H9 (cell line): ENCODE data around the gene ZNF821. TPM values are rescaled to one million over a fixed set of nuclear protein-coding genes. Genes with fewer than 3 reads are reported as not detected.

Experiments
- DNase-seq: peaks from one replicate; pipeline ENCODE4 v3.0.0-alpha.2; 2017
- H2AFZ ChIP-seq: one replicate; pipeline ENCODE4 v1.6.1; 2013; ENCODE audit warnings: mild to moderate bottlenecking, low read length, control low read depth, moderate library complexity
- H2AK5ac ChIP-seq: 2 replicates; pipeline ENCODE4 v1.6.1; 2013; ENCODE audit warnings: low read length, control low read depth, mixed read lengths; ENCODE audit not compliant: insufficient read length
- H2BK120ac ChIP-seq: one replicate; pipeline ENCODE4 v1.6.1; 2013; ENCODE audit warnings: low read depth, mild to moderate bottlenecking, low read length, control low read depth, inconsistent platforms; ENCODE audit not compliant: poor library complexity, severe bottlenecking
- H2BK12ac ChIP-seq: 2 replicates; pipeline ENCODE4 v1.6.1; 2013; ENCODE audit warnings: low read length, control low read depth, mixed read lengths, low read depth; ENCODE audit not compliant: insufficient read length
- H2BK15ac ChIP-seq: 2 replicates; pipeline ENCODE4 v1.6.1; 2013; ENCODE audit warnings: low read depth, low read length, control low read depth
- H2BK20ac ChIP-seq: one replicate; pipeline ENCODE4 v1.6.1; 2013; ENCODE audit warnings: low read depth, mild to moderate bottlenecking, low read length, control low read depth, inconsistent platforms; ENCODE audit not compliant: poor library complexity, severe bottlenecking
- H2BK5ac ChIP-seq: 2 replicates; pipeline ENCODE4 v1.6.1; 2013; ENCODE audit warnings: low read length, control low read depth, mixed read lengths; ENCODE audit not compliant: insufficient read length
- H3K14ac ChIP-seq: 2 replicates; pipeline ENCODE4 v1.6.1; 2013; ENCODE audit warnings: low read length, control low read depth; ENCODE audit not compliant: insufficient read depth
- H3K18ac ChIP-seq: 2 replicates; pipeline ENCODE4 v1.6.1; 2013; ENCODE audit warnings: low read depth, mild to moderate bottlenecking, mixed read lengths, low read length, control low read depth; ENCODE audit not compliant: insufficient read length
- H3K23ac ChIP-seq: 2 replicates; pipeline ENCODE4 v1.6.1; 2013; ENCODE audit warnings: low read length, control low read depth, mixed read lengths, low read depth; ENCODE audit not compliant: insufficient read length
- H3K23me2 ChIP-seq: 2 replicates; pipeline ENCODE4 v1.6.1; 2013; ENCODE audit warnings: low read depth, mild to moderate bottlenecking, mixed read lengths, low read length, control low read depth; ENCODE audit not compliant: insufficient read length, poor library complexity, severe bottlenecking
- H3K27ac ChIP-seq: 2 replicates; pipeline ENCODE4 v1.5.1; 2013; ENCODE audit warnings: low read length, control low read depth, mixed read lengths, low read depth; ENCODE audit not compliant: insufficient read length
- H3K27me3 ChIP-seq: 2 replicates; pipeline ENCODE4 v1.6.1; 2013; ENCODE audit warnings: low read length, control low read depth, inconsistent platforms; ENCODE audit not compliant: insufficient read depth
- H3K4ac ChIP-seq: 2 replicates; pipeline ENCODE4 v1.6.1; 2013; ENCODE audit warnings: low read depth, mild to moderate bottlenecking, control low read depth, inconsistent platforms, low read length, moderate library complexity
- H3K4me1 ChIP-seq: 2 replicates; pipeline ENCODE4 v1.6.1; 2013; ENCODE audit warnings: low read length, control low read depth, inconsistent platforms; ENCODE audit not compliant: insufficient read depth
- H3K4me2 ChIP-seq: 2 replicates; pipeline ENCODE4 v1.6.1; 2013; ENCODE audit warnings: low read length, control low read depth, mixed read lengths; ENCODE audit not compliant: insufficient read length, insufficient read depth
- H3K56ac ChIP-seq: 2 replicates; pipeline ENCODE4 v1.6.1; 2013; ENCODE audit warnings: low read depth, mild to moderate bottlenecking, mixed read lengths, low read length, control low read depth; ENCODE audit not compliant: insufficient read length
- H3K79me1 ChIP-seq: 2 replicates; pipeline ENCODE4 v1.6.1; 2013; ENCODE audit warnings: low read depth, mild to moderate bottlenecking, moderate library complexity, low read length, control low read depth, inconsistent platforms; ENCODE audit not compliant: insufficient read depth, poor library complexity, severe bottlenecking
- H3K79me2 ChIP-seq: 2 replicates; pipeline ENCODE4 v1.6.1; 2013; ENCODE audit warnings: low read length, control low read depth, inconsistent platforms; ENCODE audit not compliant: insufficient read depth
- H3K9ac ChIP-seq: 2 replicates; pipeline ENCODE4 v1.6.1; 2013; ENCODE audit warnings: low read length, control low read depth, mixed read lengths; ENCODE audit not compliant: insufficient read length; ENCODE audit errors: extremely low read depth
- H3K9me3 ChIP-seq: one replicate; pipeline ENCODE4 v1.6.1; 2013; ENCODE audit warnings: low read depth, low read length, inconsistent platforms; ENCODE audit not compliant: control insufficient read depth
- H3T11ph ChIP-seq: one replicate; pipeline ENCODE4 v1.6.1; 2013; ENCODE audit warnings: mild to moderate bottlenecking, low read length, control low read depth, inconsistent platforms
- H4K20me1 ChIP-seq: one replicate; pipeline ENCODE4 v1.6.1; 2013; ENCODE audit not compliant: control insufficient read depth, insufficient read length, insufficient read depth
- H4K5ac ChIP-seq: 2 replicates; pipeline ENCODE4 v1.6.1; 2013; ENCODE audit warnings: low read depth, mild to moderate bottlenecking, mixed read lengths, low read length, control low read depth; ENCODE audit not compliant: insufficient read length
- H4K8ac ChIP-seq: replicated peaks from 2 replicates; pipeline ENCODE4 v1.6.1; 2013; ENCODE audit warnings: low read length, control low read depth, mixed read lengths, low read depth; ENCODE audit not compliant: insufficient read length
- H4K91ac ChIP-seq: 2 replicates; pipeline ENCODE4 v1.6.1; 2013; ENCODE audit warnings: low read depth, mild to moderate bottlenecking, moderate library complexity, mixed read lengths, low read length, control low read depth; ENCODE audit not compliant: insufficient read length
- H3K27ac Mint-ChIP-seq, 3 experiments: 2 replicates in 2 of 3; 3 replicates in 1 of 3; pipeline ENCODE4 v1.8.0; 2020 to 2021; ENCODE audit warnings: mixed read lengths in 3 of 3, mild to moderate bottlenecking in 1 of 3, moderate library complexity in 1 of 3
- H3K27me3 Mint-ChIP-seq: 2 replicates; pipeline ENCODE4 v1.8.0; 2021; ENCODE audit warnings: low read depth, mild to moderate bottlenecking, moderate library complexity, mixed read lengths
- H3K36me3 Mint-ChIP-seq, 3 experiments: 2 replicates in 2 of 3; 3 replicates in 1 of 3; pipeline ENCODE4 v1.8.0; 2020 to 2021; ENCODE audit warnings: low read depth in 3 of 3, mixed read lengths in 3 of 3; ENCODE audit not compliant: insufficient read depth in 1 of 3
- H3K4me1 Mint-ChIP-seq, 2 experiments: 2 replicates each; pipeline ENCODE4 v1.8.0; 2020; ENCODE audit warnings: mixed read lengths in 2 of 2
- H3K4me3 Mint-ChIP-seq, 2 experiments: 2 replicates in 1 of 2; 3 replicates in 1 of 2; pipeline ENCODE4 v1.8.0; 2020 to 2021; ENCODE audit warnings: mild to moderate bottlenecking in 2 of 2, mixed read lengths in 2 of 2, moderate library complexity in 1 of 2
- H3K9me3 Mint-ChIP-seq, 2 experiments: 2 replicates in 1 of 2; 3 replicates in 1 of 2; pipeline ENCODE4 v1.8.0; 2020; ENCODE audit warnings: mild to moderate bottlenecking in 2 of 2, mixed read lengths in 2 of 2, moderate library complexity in 1 of 2
- WGBS: extraction: QIAGEN DNeasy Blood & Tissue Kit; methylation state at CpG from one replicate; pipeline ENCODE4 v1.1.7; 2013; ENCODE audit warnings: missing lambda C conversion rate, low lambda C conversion rate, mixed read lengths; ENCODE audit not compliant: insufficient read length; ENCODE audit errors: extremely low coverage; 5-methylcytosine and 5-hydroxymethylcytosine counted together
- total RNA-seq: library from RNA; stranded (reverse); gene quantifications from 2 replicates; pipeline ENCODE4 v1.2.1, GENCODE V29; 2021
- TF ChIP-seq, protein P1 (sequence below): fragments of 200-600 bp; sonication (generic); conservative IDR thresholded peaks from 3 replicates; pipeline ENCODE4 v1.8.0; 2021; ENCODE audit warnings: antibody characterized with exemption, mild to moderate bottlenecking

The ZNF821 gene
- total RNA-seq, 1 experiment from 2014 or later: 12.5 TPM

DNA sequence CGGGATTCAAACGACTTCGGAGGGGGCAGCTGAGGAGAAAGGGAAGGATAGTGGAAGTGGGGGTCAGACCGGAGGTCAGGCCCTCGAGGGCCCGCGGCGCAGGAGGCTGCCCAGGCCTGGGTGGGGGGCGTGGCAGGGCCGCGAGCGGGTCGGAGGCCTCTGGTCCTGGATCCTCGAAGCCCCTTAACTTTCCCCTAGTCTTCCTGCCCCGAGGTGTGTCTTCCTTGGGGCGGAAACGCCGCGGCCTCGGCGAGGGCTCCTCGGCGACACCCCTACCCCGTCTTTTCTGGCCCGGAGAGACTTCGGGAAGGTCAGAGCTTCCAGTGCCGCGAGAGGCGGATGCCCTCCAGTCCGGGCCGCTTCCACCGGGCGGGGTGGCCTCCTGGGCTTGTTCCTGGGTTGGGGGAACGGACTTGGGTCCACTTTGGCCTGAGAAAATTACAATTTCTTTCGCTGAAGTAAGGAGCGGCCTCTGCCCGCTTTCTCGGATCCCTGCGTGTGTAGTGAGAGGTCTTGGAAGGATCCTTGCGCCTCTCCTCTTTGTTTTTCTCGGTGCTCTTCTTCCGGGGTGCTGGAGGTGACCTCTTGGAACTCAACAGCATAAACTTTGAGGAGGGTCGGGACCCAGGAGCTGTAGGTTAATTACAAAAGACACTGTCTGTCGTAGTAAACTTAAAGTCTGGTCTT is 11.8 kb upstream of the ZNF821 start:
- Histone ChIP-seq H3K4me1 (no peaks in the 10 kb centered on the region), H3K9me3 (no peaks in the 10 kb centered on the region), H2AFZ (no peak overlapping the region), H3K23me2 (peaks cover 7% of the 10 kb centered on the region), H3K4ac (no peak overlapping the region), H3K27me3 (no peaks in the 10 kb centered on the region), H2BK120ac (no peak overlapping the region), H2BK12ac (no peak overlapping the region), H3K4me2 (peak overlapping the region; percentile 87), H3K9ac (peak overlapping the region; percentile 95), H2BK20ac (no peak overlapping the region), H2BK5ac (no peak overlapping the region), H3K14ac (peak overlapping the region; percentile 90), H3K79me2 (peaks cover 36% of the 10 kb centered on the region; the same call in 1 of the 2 replicates), H3K23ac (no peak overlapping the region), H3K18ac (peak overlapping the region; percentile 62), H4K91ac (no peak overlapping the region), H4K5ac (no peak overlapping the region), H3K56ac (no peak overlapping the region), H3T11ph (no peak overlapping the region), H2AK5ac (no peak overlapping the region), H3K27ac (no peak overlapping the region), H2BK15ac (no peak overlapping the region), H4K8ac (no peak overlapping the region), H3K79me1 (no peaks in the 10 kb centered on the region), H4K20me1 (no peaks in the 10 kb centered on the region)
- peaks cover 6 to 13% (median 12%) of the 10 kb centered on the region in 3 experiments for H3K36me3 Mint-ChIP-seq
- peaks cover 11 to 17% of the 10 kb centered on the region in 2 experiments for H3K4me1 Mint-ChIP-seq
- peaks cover 0 to 2% of the 10 kb centered on the region in 2 experiments; a peak in 1 of 5 replicates for H3K9me3 Mint-ChIP-seq
- DNase-seq: no peak
- WGBS: no CpG with 5 or more reads among the region's 44 CpGs
- H3K4me3 Mint-ChIP-seq: peak overlapping the region; percentile 97 to 98
- TF ChIP-seq, protein P1, sequence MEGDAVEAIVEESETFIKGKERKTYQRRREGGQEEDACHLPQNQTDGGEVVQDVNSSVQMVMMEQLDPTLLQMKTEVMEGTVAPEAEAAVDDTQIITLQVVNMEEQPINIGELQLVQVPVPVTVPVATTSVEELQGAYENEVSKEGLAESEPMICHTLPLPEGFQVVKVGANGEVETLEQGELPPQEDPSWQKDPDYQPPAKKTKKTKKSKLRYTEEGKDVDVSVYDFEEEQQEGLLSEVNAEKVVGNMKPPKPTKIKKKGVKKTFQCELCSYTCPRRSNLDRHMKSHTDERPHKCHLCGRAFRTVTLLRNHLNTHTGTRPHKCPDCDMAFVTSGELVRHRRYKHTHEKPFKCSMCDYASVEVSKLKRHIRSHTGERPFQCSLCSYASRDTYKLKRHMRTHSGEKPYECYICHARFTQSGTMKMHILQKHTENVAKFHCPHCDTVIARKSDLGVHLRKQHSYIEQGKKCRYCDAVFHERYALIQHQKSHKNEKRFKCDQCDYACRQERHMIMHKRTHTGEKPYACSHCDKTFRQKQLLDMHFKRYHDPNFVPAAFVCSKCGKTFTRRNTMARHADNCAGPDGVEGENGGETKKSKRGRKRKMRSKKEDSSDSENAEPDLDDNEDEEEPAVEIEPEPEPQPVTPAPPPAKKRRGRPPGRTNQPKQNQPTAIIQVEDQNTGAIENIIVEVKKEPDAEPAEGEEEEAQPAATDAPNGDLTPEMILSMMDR: no peak
- H3K27me3 Mint-ChIP-seq: no peaks in the 10 kb centered on the region; the same call in 1 of the 2 replicates
- H3K27ac Mint-ChIP-seq: peak overlapping the region; percentile 97 to 98 (median 98)
